NOMO-1 (cell line): ENCODE measurements around the gene PRSS12.
"Not testable (repeated sequence)": the region's sequence is repeated elsewhere in the genome, so short reads cannot be mapped to it uniquely, and the experiment has no call there.

Source experiments
- DNase-seq, 2 experiments: peaks; one replicate each; lab custom pipeline; 2025; ENCODE audit not compliant: unreplicated experiment in 2 of 2; lab: John Stamatoyannopoulos, UW

Gene PRSS12

DNA sequence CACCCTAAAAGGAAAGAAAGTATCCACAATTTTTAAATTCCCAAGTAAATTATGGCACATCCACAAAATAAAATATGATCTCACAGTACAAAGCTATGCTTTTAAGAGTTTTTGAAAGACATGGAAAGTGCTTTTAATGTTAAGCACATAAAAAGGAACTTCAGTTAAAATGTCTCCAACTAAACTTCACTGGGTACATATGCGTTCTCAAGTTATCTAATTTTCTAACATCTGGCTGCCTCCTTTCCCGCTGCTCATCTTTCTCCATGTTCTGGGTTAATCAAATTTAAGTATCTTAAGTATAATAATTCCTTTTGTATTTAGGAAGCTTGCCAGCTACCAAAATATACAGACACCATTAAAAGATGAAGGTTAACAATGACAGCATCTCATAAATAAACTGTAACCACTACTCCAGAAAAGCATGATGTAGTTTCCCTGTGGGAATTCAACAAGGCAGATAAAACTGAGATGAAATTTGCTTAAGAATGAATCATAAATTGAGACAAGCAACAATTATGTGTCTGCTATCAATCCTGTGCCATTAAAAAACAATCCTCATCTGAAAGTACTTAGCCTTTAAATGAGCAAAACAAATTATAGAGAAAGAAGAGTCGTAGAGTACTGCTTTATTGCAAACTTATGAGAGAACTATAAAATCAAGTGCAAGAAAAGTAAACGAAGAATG is 25.1 kb downstream of the PRSS12 start:
- peak in 1 of 2 experiments; percentile 1 for DNase-seq

DNA sequence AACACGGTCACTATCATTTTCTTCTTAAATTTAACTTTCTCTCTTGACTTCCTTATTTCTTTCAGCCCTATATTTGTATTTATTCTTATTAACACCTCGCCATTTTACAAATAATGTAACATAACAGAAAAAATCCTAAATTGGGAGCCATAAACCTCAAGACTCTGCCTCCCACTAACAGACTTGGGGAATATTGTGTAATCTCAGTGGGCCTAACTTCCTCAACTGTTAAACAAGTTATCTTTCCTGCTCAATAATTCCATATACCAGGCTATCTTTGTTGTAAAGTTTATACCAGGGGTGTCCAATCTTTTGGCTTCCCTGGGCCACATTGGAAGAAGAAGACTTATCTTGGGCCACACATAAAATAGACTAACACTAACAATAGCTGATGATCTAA is 26.2 kb downstream of the PRSS12 start:
- peak; percentile 56 to 75 for DNase-seq

DNA sequence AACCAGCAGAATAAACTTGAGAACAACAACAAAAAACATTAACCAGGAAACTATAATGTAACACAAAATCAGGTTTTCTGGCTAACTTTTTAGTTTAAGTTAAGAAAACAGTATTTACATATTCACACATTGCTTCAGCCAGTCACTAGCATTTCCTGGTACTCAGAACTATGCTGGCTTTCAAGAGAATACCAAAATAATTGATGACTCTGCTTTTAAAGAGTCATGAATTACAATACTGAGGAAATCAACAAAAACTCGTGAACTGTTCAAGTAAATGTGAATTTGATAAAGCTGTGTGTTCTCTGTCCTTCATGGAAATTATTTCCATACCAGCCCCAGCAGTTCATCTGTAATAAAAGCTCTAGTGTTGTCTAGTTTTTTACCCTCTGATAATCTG is 27.4 kb downstream of the PRSS12 start:
- DNase-seq = no peak

DNA sequence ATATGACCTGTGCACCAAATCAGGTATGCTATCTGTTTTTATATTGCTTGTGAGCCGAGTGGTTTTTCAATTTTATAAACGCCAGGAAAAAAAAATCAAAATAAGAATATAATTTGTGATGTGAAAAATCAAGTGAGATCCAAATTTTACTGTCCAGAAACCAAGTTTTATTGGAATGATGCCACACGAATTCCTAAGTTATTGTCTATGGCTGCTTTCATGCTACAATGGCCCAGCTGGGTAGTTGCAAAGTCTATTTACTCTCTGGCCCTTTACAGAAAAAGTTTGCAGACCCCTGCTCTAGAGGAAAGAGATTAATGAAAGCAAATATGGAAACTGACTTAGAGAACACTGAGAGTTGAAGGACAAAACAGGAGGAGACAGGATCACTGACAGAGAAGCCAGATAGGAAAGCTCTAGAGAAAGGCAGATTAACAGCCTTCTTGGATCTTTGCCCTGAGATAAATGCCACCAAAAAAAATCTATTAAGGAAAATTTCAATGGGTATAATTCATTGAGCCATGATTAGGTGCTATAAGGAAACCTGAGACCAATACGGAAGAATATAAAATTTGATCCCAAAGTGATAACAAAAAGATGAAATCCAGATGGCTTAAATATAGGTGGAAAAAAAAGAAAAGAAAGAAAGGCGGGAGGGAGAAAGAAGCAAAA is 29.8 kb downstream of the PRSS12 start:
- DNase-seq = no peak

DNA sequence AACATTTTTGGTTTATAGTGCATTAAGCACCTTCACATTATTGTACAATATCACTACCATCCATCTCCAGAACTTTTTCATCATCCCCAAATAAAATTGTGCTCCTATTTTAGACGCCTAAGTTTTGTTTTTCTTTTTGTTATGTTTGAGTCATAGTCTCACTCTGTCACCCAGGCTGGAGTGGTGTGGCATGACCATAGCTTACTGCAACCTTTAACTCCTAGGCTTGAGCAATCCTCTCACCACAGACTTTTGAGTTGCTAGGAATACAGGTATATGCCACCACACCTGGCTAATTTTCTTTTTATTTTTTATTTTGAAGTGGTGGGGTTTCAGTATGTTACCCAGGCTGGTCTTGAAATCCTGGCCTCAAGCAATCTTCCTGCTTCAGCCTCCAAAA is 33.9 kb downstream of the PRSS12 start:
- no peak for DNase-seq

DNA sequence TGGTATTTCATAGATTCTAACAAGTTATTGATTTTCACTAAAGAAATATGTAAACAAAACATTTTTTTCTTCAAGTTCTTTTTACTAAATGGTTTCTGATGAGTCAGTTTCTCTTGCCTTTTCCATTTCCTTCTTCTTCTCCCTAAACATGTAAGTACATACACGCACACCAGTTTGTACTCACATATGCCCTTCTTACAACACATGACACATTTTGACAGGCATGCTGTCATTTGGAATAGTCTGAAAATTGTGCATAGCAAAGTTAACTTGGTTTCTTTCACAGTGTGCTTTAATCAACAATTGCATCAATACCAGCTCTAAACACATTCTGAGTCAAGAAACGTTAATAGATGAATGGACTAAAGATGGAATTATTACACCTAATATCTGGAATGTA is 35.1 kb downstream of the PRSS12 start:
- no peak for DNase-seq

DNA sequence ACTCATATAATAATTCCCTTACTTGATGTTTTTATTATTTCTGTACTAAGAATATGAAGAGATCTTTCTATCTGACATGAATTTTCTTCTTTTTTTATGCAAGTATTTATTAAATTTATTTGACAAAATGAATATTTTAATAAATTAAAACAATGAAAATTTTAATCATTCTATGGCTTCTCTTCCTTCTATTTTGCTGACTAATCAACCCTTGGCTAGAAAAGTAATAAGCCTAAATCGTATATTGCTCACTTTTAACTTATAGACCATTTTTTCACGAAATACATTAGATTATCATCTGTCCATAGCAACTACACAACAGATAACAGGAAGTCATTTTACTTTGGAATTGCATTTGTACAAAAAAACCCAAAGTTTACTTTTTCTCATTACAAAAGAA is 38.6 kb downstream of the PRSS12 start:
- no peak for DNase-seq

DNA sequence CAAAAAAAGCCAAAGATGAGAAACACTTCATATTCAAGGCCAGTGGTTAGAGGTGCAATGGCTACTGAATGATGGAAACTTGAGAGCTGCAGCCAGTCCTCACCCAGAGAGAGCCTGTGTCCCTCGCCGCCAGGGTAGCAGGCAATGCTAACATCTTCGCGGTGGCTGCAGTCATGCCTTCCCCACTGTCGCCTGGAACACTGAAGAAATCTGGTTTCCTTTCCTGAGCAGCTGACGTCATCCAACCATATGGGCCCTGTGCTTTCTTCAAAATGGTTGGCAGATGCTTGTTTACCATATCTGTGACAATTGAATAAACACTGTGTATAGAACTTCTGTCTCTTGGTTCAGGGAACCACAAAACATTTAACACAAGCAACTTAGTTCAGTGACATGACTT is 39.7 kb downstream of the PRSS12 start:
- DNase-seq = no peak

DNA sequence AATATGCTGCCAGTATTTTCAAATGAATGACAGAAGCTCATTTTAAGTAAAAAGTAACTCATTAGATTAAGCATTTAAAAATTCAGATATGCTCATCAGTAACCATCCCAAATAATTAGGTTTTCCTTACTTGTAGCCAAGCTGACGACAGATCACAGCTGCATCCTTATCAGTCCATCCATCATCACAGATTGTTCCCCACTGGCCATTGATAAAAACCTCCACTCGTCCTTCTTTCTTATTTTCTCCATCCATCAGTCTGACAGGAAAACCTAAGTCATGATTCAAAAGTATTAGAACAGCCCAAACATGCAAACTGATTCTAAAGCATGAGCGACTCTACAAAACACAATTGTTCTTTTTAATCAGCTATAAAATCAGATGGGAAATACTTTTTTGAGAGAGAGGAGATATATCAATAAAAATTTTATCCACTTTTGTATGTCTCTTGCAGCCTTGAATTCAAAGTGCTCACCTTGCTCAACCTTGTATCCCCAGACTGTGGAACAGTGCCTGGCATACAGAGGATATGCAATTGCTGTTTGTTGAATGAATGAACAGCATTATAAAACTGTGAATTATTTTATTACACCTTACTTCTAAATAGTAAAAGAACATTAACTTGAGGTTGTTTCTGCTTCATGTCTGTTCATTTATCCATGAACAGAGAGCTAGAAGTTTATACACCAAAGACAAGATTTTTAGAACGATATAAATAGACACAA is 44.3 kb downstream of the PRSS12 start:
- DNase-seq = no peak

DNA sequence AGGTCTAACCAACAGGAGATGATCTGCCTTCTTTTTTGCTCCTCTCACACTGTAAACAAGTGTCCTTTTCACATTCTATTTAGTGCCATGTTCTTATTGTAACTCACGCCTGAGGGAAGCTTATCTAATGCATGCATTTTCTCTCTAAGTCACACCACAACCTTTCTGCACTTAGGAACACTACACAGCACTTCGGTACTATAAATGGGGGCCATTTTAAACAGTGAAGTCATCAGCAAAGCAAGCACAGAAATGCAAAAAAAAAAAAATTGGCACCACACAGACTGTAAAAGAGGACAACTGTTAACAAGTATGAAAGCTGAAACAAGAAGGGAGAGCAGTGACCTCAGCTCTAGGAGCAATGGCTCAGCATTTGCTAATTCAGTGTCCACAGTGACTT is 45.2 kb downstream of the PRSS12 start:
- DNase-seq = no peak

DNA sequence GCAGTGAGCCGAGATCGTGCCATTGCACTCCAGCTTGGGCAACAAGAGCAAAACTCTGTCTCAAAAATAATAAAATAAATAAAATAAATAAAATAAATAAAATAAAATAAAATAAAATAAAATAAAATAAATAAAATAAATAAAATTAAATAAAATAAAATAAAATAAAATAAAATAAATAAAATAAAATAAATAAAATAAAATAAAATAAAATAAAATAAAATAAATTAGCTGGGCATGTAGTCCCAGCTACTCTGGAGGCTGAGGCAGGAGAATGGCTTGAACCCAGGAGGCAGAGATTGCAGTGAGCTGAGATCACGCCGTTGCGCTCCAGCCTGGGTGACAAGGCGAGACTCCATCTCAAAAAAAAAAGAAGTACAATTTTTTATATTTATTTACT is 53.2 kb downstream of the PRSS12 start:
- not testable (repeated sequence) for DNase-seq

DNA sequence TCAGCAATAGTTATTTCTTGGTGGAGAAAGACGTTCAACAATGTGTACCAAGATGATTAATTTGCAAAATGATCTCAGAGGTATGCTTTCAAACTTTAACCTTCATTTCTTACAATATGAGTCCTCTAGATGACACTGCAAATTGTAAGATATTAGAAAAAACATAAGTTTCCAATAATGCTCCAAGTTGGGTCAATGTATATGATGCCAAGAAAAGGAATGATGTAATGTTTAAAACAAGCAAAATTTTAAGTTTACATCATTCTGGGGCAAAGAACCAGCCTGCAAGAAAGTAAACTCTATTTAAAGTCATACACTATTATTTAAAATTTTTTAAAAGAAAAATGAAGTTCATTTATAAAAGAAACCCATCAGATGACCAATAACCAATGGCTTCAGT is 56.1 kb downstream of the PRSS12 start:
- no peak for DNase-seq

DNA sequence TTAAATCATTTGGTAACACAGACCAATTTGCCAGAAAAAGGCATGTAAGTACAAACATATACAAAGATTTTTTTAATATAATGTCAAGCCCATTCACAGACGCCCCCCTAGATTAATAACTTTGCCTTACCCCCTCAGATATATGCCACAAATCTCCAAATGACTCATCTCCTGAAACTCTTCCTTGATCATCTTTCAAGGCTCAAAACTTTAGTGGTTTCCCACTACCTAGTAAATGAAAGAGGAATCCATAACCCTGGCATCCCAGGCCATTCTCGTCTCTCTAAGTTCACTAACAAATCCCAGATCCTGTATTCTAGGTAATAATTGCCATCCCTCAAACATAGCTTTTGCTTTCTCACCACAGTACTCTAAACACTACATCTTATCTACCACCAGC is 61.9 kb downstream of the PRSS12 start:
- no peak for DNase-seq

DNA sequence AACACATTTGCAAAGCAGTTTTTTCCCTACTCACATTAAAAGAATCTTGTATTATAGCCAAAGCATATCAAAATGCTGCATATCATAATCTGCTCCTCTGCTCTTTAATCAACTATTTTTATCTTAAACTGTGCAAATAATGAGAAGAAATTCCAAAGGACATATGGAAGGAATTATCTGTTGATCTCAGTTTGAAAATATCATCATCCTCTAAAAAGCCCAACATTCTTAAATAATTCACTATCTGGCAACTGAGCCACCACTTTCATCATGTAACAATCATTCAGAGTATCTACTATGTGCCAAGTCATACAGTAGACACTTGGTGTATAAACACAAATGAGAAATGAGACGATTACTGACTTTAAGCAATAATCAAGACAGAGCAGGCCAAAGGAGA is 63.0 kb downstream of the PRSS12 start:
- DNase-seq = no peak

DNA sequence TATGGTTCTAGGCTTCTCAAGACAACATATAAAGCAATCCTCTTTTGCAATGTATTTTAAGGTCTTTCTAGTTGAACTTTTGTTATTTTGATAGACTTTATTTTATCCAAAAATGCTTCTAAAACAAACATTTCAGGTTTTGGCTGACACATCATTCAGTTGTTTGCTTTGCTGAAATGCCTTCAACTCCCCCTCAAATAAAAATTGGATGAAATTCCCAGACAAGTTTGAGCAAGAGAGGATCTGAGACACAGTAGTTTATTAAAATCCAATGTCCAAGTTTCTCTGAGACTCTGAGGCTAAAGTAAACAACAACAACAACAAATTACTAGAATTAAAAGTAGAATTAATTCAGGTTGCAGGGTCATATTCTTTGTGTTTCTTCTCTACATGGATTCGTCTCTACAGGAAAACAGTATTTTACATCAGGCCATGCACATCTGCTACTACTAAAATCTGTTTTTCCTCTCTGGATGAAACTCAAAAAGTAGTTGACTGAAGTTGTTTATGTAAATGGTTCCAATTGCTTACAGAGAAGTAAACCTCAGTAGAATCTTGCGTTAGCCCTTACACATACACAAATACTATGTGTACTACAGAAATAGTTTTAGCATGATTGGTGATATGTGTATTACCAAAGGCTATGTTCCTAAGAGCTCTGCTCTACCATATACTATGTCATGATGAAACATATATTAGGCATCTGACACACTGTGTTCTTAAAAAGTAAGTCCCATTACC is 64.9 kb downstream of the PRSS12 start:
- no peak for DNase-seq

DNA sequence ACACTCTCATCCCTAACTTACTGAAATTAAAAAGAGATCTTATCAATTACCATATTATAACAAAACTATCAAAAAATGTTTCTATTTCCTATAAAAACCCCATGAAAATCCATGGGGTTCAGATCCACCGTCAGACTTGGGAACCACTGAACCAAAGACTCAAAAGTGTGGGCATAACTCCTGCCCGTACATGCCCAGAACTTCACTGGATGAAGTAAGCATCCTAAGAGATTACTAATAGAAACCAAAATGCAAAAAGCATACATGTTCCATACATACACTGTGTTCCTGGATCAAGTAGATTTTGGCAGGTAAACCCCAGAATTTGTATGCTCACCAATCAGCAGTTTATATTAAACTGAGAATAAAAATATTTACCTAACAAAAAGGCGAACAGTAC is 66.1 kb downstream of the PRSS12 start:
- no peak for DNase-seq

DNA sequence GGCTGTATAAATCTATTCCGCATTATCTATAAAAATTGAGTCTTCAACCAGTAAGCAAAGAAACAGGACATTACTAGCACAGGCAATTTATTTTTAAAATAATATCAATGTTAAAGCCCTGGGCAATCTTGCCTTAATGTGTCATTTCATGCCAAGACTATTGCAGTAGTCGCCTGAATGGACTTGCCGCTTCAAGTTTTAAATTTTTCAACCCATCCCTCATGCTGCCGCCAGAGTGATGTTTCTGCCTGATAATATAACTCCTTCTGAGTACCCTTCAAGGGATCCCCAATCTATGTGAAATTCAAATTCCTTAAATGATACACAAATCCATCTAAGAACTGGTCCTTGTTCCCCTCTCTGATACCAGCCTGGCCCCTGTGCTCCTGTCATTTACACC is 66.9 kb downstream of the PRSS12 start:
- no peak for DNase-seq

DNA sequence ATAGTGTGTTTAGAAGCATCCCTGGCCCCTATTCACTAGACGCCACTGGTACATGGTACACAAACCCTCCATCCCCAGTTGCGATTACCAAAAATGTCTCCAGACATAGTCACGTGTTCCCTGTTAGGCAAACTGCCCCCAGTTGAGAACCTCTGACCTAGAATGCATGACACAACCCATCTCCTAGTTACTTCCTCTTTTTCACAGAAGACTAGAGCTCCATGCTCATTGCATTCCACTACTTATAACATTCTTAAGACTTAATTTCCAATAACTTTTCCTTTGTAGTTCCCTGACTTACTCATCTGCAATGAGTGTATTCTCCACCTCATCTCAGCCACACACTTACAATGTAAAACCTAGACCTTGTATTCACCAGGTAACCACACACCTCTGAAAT is 68.6 kb downstream of the PRSS12 start:
- peak; percentile 57 to 79 for DNase-seq

DNA sequence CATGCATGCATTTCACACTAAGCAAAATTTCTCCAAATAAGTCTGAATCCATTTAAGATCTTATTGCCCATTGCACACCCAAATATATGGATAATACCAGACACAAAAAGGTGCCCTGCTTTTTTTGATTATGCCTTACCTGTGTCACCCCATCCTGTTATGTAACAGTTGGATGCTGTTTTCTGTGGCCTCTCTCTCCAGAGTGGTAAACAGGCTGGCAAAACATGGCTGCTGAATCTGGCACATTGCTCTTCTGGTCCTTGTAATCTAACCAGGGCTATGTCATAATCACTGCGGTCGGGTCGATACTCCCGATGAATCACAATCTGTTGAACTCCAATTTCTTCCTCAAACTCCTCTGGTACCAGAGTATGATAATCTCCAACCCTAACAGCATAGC is 70.1 kb downstream of the PRSS12 start:
- DNase-seq = peak; percentile 70 to 82

DNA sequence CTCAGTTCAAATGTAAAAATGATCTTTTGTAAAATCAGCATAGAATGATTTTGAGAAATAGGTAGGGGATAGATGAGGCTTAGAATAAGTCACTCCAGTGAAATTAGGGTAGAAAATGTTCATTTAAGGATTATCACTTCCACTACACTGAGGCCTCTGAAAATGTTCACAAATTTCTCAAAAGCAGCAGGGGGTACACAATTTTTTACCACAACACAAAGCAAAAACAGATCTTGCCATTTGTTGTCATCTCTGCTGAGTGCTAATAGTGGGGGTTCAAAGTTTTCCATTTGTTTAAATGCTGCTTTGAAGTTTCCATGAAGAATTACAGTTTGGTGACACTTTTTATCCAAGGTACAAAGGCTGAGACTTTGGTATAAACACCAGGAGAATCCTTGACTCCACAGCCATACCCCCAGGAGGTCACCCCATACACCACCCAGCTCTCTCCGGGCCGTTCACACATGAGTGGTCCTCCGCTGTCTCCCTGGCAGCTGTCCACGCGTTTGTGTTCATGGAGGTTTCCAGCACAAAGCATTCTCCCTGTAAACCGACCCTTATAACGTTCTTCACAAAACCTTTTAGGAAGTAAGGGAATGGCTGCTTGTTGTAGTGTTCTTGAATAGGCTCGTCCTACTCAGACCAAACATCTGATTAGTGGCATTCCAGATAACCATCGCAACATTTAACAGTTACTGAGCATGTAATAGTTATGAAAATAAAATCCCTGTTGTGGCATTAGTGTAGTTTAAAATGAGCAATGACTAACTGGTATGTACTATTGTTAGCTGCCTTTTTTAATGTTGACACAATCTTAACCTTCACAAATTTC is 71.0 kb downstream of the PRSS12 start:
- no peak for DNase-seq
